Measurements from ENCODE around the gene RAD23A. TPM values are rescaled to one million over a fixed set of nuclear protein-coding genes. Genes with fewer than 3 reads are reported as not detected.

RAD23A gene
- total RNA-seq (2011; cell fraction: chromatin; rRNA removed; ENCODE audit: low replicate concordance), result 62.5 and 156 TPM in 2 replicates
- 117 and 120 TPM in 2 replicates for total RNA-seq (2011; cell fraction: nucleolus; rRNA removed)
- 89.2 and 96.1 TPM in 2 replicates for total RNA-seq (2011; cell fraction: nucleoplasm; rRNA removed)
- total RNA-seq (2014; rRNA removed), result 181 and 279 TPM in 2 replicates
- total RNA-seq (2014; rRNA removed; fragmentation: Illumina TruSeq; extraction: Trizol), result 47.8 and 56.5 TPM in 2 replicates
- 102 and 103 TPM in 2 replicates for total RNA-seq (2015; rRNA removed; fragmentation: Illumina TruSeq; extraction: Trizol)
- 143 and 155 TPM in 2 replicates for total RNA-seq (2021)
- polyA plus RNA-seq (2011; rRNA removed), result 44.1 and 61.2 TPM in 2 replicates
- 93.6 and 155 TPM in 2 replicates for polyA plus RNA-seq (2011; cell fraction: cytosol; rRNA removed)
- 108 and 152 TPM in 2 replicates for polyA plus RNA-seq (2011; cell fraction: nucleus; rRNA removed)
- polyA plus RNA-seq (2012), result 184 and 224 TPM in 2 replicates
- polyA plus RNA-seq (2014; fragmentation: Illumina TruSeq; extraction: Trizol), result 179 and 212 TPM in 2 replicates
- 10 to 100 TPM in 1 of 2 experiments, 1 to 10 TPM in 1; 9.5 to 40.4 TPM for polyA plus RNA-seq (2014; fragmentation: Nextera tagmentation; extraction: Ambion mirVana)
- 101 and 127 TPM in 2 replicates for polyA plus RNA-seq (2014; rRNA removed)
- polyA minus RNA-seq (2011; rRNA and poly(A)+ RNA removed), result 33.9 and 34.4 TPM in 2 replicates
- polyA minus RNA-seq (2011; cell fraction: cytosol; rRNA and poly(A)+ RNA removed), result 98.0 and 181 TPM in 2 replicates
- polyA minus RNA-seq (2011; cell fraction: nucleus; rRNA and poly(A)+ RNA removed), result 31.2 and 37.4 TPM in 2 replicates
- Bru-seq, nascent RNA, result percentile 91 among the genes with signal in this experiment
- percentile 88 among the genes with signal in this experiment for BruChase-seq, experiment 1, labeled RNA remaining after a 2-hour chase
- percentile 90 among the genes with signal in this experiment for BruChase-seq, experiment 2, labeled RNA remaining after a 6-hour chase
- long read RNA-seq, experiment 1, transcript RAD23A-201 (9 exons, 1,736 nt), result major isoform, 99 of 379 reads
- long read RNA-seq, experiment 1, transcript RAD23A-203 (9 exons, 1,746 nt), result minor isoform, 61 of 379 reads
- long read RNA-seq, experiment 1, transcript RAD23A-207 (2 exons, 545 nt), result minor isoform, 50 of 379 reads
- long read RNA-seq, experiment 1, partial matches to known transcripts, result 122 of 379 reads
- long read RNA-seq, experiment 1, other reads (novel, unspliced or antisense), result 47 of 379 reads
- long read RNA-seq, experiment 2, transcript RAD23A-203 (9 exons, 1,746 nt), result minor isoform, 82 of 304 reads
- long read RNA-seq, experiment 2, transcript RAD23A-207 (2 exons, 545 nt), result minor isoform, 27 of 304 reads
- long read RNA-seq, experiment 2, transcript RAD23A-201 (9 exons, 1,736 nt), result major isoform, 84 of 304 reads
- long read RNA-seq, experiment 2, partial matches to known transcripts, result 82 of 304 reads
- long read RNA-seq, experiment 2, other reads (novel, unspliced or antisense), result 28 of 304 reads
- long read RNA-seq, experiment 3, transcript RAD23A-201 (9 exons, 1,736 nt), result major isoform, 133 of 280 reads
- long read RNA-seq, experiment 3, transcript RAD23A-203 (9 exons, 1,746 nt), result minor isoform, 106 of 280 reads
- long read RNA-seq, experiment 3, partial matches to known transcripts, result 27 of 280 reads
- long read RNA-seq, experiment 3, other reads (novel, unspliced or antisense), result 14 of 280 reads

DNA sequence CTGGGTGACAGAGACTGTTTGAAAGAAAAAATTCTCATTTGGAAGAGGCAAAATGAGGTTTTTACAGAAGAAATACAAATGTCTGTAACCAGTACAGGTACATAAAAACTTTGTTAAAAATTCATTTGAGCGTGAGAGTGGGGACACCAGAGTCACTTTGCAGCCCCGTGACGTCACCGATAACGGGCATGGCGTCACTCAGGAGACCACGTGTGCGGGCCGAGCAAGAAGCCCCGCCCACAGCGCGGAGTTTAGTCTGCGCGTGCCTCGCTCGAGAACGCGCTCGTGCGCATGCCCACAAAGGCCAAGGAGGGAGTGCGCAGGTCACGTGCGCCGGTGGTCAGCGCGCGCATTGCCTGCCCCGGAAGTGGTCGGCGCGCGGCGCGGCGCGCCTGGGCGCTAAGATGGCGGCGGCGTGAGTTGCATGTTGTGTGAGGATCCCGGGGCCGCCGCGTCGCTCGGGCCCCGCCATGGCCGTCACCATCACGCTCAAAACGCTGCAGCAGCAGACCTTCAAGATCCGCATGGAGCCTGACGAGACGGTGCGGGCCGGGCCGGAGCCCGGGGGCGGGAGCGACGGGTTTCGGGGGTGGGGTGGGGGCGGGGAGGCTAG lies at the start of gene RAD23A:
Gene RAD23A (plus strand): TSS at position 384 of the 613 bp plus-strand sequence. CDS start 87 bp downstream, at position 471.
- FAIRE-seq (peak; percentile 98), DNase-seq (ENCODE audit: extremely low read depth in 1 of 4, low spot score in 3 of 4) (peak; percentile 83 to 100 (median 92)), ATAC-seq (peak; percentile 92)
- intact Hi-C loops (cut with micrococcal nuclease) (no loop called here), in situ Hi-C loops (cut with MboI) (no loop called here)
- peak within 1 kb of the TSS; percentile 6; the same call in 1 of the 2 replicates for H2AFZ ChIP-seq (ENCODE audit: low read depth, low read length)
- WGBS (ENCODE audit: insufficient coverage, low coverage, missing lambda C conversion rate), result under 1% methylated on average over 55 of the region's 62 CpGs
- peak within 1 kb of the TSS; percentile 88 for H3K27ac ChIP-seq (ENCODE audit: extremely low read depth, low read depth, low read length)
- H3K4me2 ChIP-seq (ENCODE audit: insufficient read depth, low read length), result peak within 1 kb of the TSS; percentile 95
- no peaks in the 10 kb centered on the region for H3K27me3 ChIP-seq (ENCODE audit: control insufficient read depth in 2 of 2, insufficient read depth in 2 of 2, low read length in 2 of 2)
- peaks cover 10% of the 10 kb centered on the region for H3K9me1 ChIP-seq (ENCODE audit: control insufficient read depth, insufficient read depth, low read length)
- H3K4me1 ChIP-seq (replicated peaks in 1 of 2; ENCODE audit: control insufficient read depth in 2 of 2, insufficient read depth in 2 of 2, low read length in 2 of 2), result peaks cover 16 to 34% of the 10 kb centered on the region in 2 experiments
- peaks cover 60% of the 10 kb centered on the region for H3K79me2 ChIP-seq (ENCODE audit: control insufficient read depth, insufficient read depth, low read length)
- BruUV-seq (replicated peaks), result no TSS peak
- no peaks in the 10 kb centered on the region for H3K9me3 ChIP-seq (replicated peaks; ENCODE audit: control insufficient read depth, insufficient read depth, low read depth, low read length)
- peaks cover 78% of the 10 kb centered on the region for H3K36me3 ChIP-seq (ENCODE audit: control insufficient read depth, insufficient read depth, low read length)
- H3K9ac ChIP-seq (ENCODE audit: insufficient read depth in 1 of 2, low read depth in 2 of 2, low read length in 2 of 2), result peak within 1 kb of the TSS; percentile 91 to 96
- CTCF ChIA-PET (ENCODE audit: low intra/inter-chr PET ratio), result no interaction called here
- H3K4me3 ChIP-seq, result peak within 1 kb of the TSS; percentile 66
- POLR2A ChIA-PET, result interaction anchor here (0.6 to 1.5 kb wide), 11 partner anchors 8 to 423 kb away, joined by 3 to 11 read pairs (median 4); partner anchors contain the start of genes CALR, FARSA, GADD45GIP1 and KLF1
- H4K20me1 ChIP-seq (replicated peaks; ENCODE audit: control insufficient read depth, insufficient read depth, low read length), result peaks cover 12% of the 10 kb centered on the region
- TF ChIP-seq, protein P1, sequence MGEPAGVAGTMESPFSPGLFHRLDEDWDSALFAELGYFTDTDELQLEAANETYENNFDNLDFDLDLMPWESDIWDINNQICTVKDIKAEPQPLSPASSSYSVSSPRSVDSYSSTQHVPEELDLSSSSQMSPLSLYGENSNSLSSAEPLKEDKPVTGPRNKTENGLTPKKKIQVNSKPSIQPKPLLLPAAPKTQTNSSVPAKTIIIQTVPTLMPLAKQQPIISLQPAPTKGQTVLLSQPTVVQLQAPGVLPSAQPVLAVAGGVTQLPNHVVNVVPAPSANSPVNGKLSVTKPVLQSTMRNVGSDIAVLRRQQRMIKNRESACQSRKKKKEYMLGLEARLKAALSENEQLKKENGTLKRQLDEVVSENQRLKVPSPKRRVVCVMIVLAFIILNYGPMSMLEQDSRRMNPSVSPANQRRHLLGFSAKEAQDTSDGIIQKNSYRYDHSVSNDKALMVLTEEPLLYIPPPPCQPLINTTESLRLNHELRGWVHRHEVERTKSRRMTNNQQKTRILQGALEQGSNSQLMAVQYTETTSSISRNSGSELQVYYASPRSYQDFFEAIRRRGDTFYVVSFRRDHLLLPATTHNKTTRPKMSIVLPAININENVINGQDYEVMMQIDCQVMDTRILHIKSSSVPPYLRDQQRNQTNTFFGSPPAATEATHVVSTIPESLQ (CRISPR knock-in tag; IDR thresholded peaks at IDR 0.05), result peak; percentile 31; the same call in 1 of the 2 replicates
- TF ChIP-seq ZNF124 (CRISPR knock-in tag; IDR thresholded peaks at IDR 0.05) (no peak), KLF13 (tag; IDR thresholded peaks at IDR 0.05; ENCODE audit: borderline replicate concordance, low read depth) (peak; percentile 84; the same call in 1 of the 2 replicates), POLR2G (IDR thresholded peaks at IDR 0.05; ENCODE audit: low read depth, low read length) (peak; percentile 95)
- TF ChIP-seq, protein P2, sequence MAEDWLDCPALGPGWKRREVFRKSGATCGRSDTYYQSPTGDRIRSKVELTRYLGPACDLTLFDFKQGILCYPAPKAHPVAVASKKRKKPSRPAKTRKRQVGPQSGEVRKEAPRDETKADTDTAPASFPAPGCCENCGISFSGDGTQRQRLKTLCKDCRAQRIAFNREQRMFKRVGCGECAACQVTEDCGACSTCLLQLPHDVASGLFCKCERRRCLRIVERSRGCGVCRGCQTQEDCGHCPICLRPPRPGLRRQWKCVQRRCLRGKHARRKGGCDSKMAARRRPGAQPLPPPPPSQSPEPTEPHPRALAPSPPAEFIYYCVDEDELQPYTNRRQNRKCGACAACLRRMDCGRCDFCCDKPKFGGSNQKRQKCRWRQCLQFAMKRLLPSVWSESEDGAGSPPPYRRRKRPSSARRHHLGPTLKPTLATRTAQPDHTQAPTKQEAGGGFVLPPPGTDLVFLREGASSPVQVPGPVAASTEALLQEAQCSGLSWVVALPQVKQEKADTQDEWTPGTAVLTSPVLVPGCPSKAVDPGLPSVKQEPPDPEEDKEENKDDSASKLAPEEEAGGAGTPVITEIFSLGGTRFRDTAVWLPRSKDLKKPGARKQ (CRISPR knock-in tag; IDR thresholded peaks at IDR 0.05), result no peak
- TF ChIP-seq, protein P3, sequence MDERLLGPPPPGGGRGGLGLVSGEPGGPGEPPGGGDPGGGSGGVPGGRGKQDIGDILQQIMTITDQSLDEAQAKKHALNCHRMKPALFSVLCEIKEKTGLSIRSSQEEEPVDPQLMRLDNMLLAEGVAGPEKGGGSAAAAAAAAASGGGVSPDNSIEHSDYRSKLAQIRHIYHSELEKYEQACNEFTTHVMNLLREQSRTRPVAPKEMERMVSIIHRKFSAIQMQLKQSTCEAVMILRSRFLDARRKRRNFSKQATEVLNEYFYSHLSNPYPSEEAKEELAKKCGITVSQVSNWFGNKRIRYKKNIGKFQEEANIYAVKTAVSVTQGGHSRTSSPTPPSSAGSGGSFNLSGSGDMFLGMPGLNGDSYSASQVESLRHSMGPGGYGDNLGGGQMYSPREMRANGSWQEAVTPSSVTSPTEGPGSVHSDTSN (CRISPR knock-in tag; IDR thresholded peaks at IDR 0.05; ENCODE audit: low read depth), result no peak
- TF ChIP-seq, protein P3 (tag; conservative IDR thresholded peaks at IDR 0.05; ENCODE audit: low read depth), result no peak

All from K562 (cell line).